WTC11 (cell line): ENCODE results near the gene PCGF2. TPM values are rescaled to one million over a fixed set of nuclear protein-coding genes. Genes with fewer than 3 reads are reported as not detected.

Experiments
- ATAC-seq: fragments of 200-7000 bp; cut with Tn5 transposase; 2 replicates; pipeline ENCODE4 v1.10.0; 2021; ENCODE audit warnings: mild to moderate bottlenecking, moderate library complexity
- CTCF ChIA-PET: fragments of 300-600 bp; sonication (Branson Sonifier 250); formaldehyde crosslinking; loops from one replicate; lab custom pipeline; 2021; ENCODE audit warnings: antibody characterized with exemption; lab: Charles Lee
- POLR2A ChIA-PET: fragments of 350-600 bp; sonication (Branson Sonifier 250); formaldehyde crosslinking; loops from one replicate; lab custom pipeline; 2021; ENCODE audit warnings: antibody characterized with exemption; lab: Charles Lee
- DNase-seq: peaks from one replicate; pipeline ENCODE4 v3.0.0; 2021; ENCODE audit warnings: low spot score
- H3K27ac Mint-ChIP-seq: 2 replicates; pipeline ENCODE4 v1.8.0; 2021; ENCODE audit warnings: mixed read lengths
- H3K27me3 Mint-ChIP-seq: 2 replicates; pipeline ENCODE4 v1.8.0; 2021; ENCODE audit warnings: low read depth, mild to moderate bottlenecking, moderate library complexity, mixed read lengths
- H3K36me3 Mint-ChIP-seq: 2 replicates; pipeline ENCODE4 v1.8.0; 2021; ENCODE audit warnings: mixed read lengths
- H3K4me1 Mint-ChIP-seq: 2 replicates; pipeline ENCODE4 v1.8.0; 2022; ENCODE audit warnings: mixed read lengths
- H3K4me3 Mint-ChIP-seq: 2 replicates; pipeline ENCODE4 v1.8.0; 2021; ENCODE audit warnings: mild to moderate bottlenecking, moderate library complexity, mixed read lengths
- H3K9me3 Mint-ChIP-seq: 2 replicates; pipeline ENCODE4 v1.8.0; 2021; ENCODE audit warnings: mixed read lengths
- ATF3 ChIP-seq: sonication (generic); formaldehyde crosslinking; conservative IDR thresholded peaks from 2 replicates; pipeline ENCODE4 v1.8.1; 2022; ENCODE audit warnings: mild to moderate bottlenecking, missing genetic modification reagents
- ETV6 ChIP-seq: sonication (generic); formaldehyde crosslinking; IDR thresholded peaks from 2 replicates; pipeline ENCODE4 v1.8.1; 2022; ENCODE audit warnings: mild to moderate bottlenecking, missing genetic modification reagents
- FOXP4 ChIP-seq: sonication (generic); formaldehyde crosslinking; IDR thresholded peaks from 2 replicates; pipeline ENCODE4 v1.8.0; 2022; ENCODE audit warnings: mild to moderate bottlenecking, missing genetic modification reagents
- KAT7 ChIP-seq: sonication (generic); formaldehyde crosslinking; IDR thresholded peaks from 2 replicates; pipeline ENCODE4 v1.8.1; 2023; ENCODE audit warnings: missing genetic modification reagents, mild to moderate bottlenecking, borderline replicate concordance
- MXD4 ChIP-seq: fragments of 250-450 bp; sonication (Bioruptor Pico); IDR thresholded peaks from 2 replicates; pipeline ENCODE4 v1.8.0; 2021; ENCODE audit warnings: mild to moderate bottlenecking, moderate library complexity, borderline replicate concordance
- RELA ChIP-seq: sonication (generic); formaldehyde crosslinking; IDR thresholded peaks from 2 replicates; pipeline ENCODE4 v1.8.1; 2022; ENCODE audit warnings: missing genetic modification reagents, mild to moderate bottlenecking, borderline replicate concordance
- SMAD3 ChIP-seq: sonication (generic); formaldehyde crosslinking; IDR thresholded peaks from 2 replicates; pipeline ENCODE4 v1.8.0; 2022; ENCODE audit warnings: missing genetic modification reagents, mild to moderate bottlenecking, borderline replicate concordance
- ZBTB43 ChIP-seq: sonication (generic); formaldehyde crosslinking; IDR thresholded peaks from 2 replicates; pipeline ENCODE4 v1.8.1; 2023; ENCODE audit warnings: mild to moderate bottlenecking, missing genetic modification reagents
- ZMAT4 ChIP-seq: fragments of 250-450 bp; sonication (Bioruptor Pico); IDR thresholded peaks from 2 replicates; pipeline ENCODE4 v1.9.0; 2021; ENCODE audit warnings: mild to moderate bottlenecking
- ZNF317 ChIP-seq: sonication (generic); formaldehyde crosslinking; IDR thresholded peaks from 2 replicates; pipeline ENCODE4 v1.8.1; 2023; ENCODE audit warnings: low read depth, mild to moderate bottlenecking, moderate library complexity, missing genetic modification reagents, borderline replicate concordance
- ZNF396 ChIP-seq: fragments of 250-450 bp; sonication (Bioruptor Pico); IDR thresholded peaks from 2 replicates; pipeline ENCODE4 v1.8.0; 2021; ENCODE audit warnings: mild to moderate bottlenecking, moderate library complexity, borderline replicate concordance
- ZNF425 ChIP-seq: fragments of 250-450 bp; sonication (Bioruptor Pico); conservative IDR thresholded peaks from 2 replicates; pipeline ENCODE4 v1.9.0; 2021; ENCODE audit warnings: mild to moderate bottlenecking
- ZNF532 ChIP-seq: fragments of 250-450 bp; sonication (Bioruptor Pico); IDR thresholded peaks from 2 replicates; pipeline ENCODE4 v1.9.0; 2021; ENCODE audit warnings: mild to moderate bottlenecking, borderline replicate concordance
- total RNA-seq: library from RNA; stranded (reverse); gene quantifications from 3 replicates; pipeline ENCODE4 v1.2.3, GENCODE V29; 2021
- TF ChIP-seq, protein P1 (sequence below): sonication (generic); formaldehyde crosslinking; IDR thresholded peaks from 2 replicates; pipeline ENCODE4 v1.8.1; 2023; ENCODE audit warnings: mild to moderate bottlenecking, moderate library complexity, missing genetic modification reagents
- TF ChIP-seq, protein P2 (sequence below): fragments of 200-600 bp; IDR thresholded peaks from 2 replicates; pipeline ENCODE4 v1.8.0; 2022; ENCODE audit warnings: antibody characterized with exemption
- TF ChIP-seq, protein P3 (sequence below): sonication (generic); formaldehyde crosslinking; IDR thresholded peaks from 2 replicates; pipeline ENCODE4 v1.8.1; 2022; ENCODE audit warnings: mild to moderate bottlenecking, missing genetic modification reagents, moderate library complexity, borderline replicate concordance

Gene PCGF2
- total RNA-seq, 1 experiment from 2014 or later = 104 TPM

DNA sequence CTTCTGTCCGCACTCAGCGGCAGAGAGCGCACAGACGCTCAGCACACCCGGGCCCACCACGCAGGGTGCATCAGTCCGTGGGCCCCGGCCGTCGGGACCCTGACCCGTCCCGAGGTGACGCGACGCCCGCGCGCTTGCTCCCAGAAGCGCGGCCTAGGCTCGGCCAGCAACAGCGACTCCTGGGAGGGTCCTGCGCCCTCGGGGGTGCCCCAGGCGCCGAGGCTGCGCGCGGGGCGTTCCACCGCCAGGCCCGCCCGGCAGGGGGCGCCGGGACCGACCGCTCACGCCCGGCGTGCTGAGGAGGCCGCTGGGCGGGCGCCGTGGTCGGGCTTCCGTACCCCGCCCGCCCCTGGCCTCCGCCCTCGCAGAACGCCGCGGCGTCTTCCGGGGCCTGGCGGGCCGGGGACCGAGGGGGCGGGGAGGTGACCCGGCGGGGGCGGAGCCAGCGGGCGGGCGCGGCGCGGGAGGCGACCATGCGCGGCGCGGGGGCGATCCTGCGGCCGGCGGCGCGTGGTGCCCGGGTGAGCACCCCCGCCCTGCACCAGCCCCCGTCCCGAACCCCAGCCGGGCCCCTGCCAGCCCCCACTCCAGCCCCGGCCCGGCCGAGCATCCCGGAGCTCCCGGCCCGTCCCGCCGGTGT, 18.1 kb downstream of the PCGF2 start, which contains the start of gene CISD3:
TSS of gene CISD3 (plus strand) at position 456 of the 640 bp plus-strand sequence. CDS start at position 474, 18 bp downstream.
- peaks cover 23% of the 10 kb centered on the region for H3K27me3 Mint-ChIP-seq
- peaks cover 37% of the 10 kb centered on the region for H3K4me1 Mint-ChIP-seq
- ChIA-PET CTCF (interaction anchor here (0.6 to 2.6 kb wide), 13 partner anchors 11 to 171 kb away, joined by 3 to 22 read pairs (median 5); no protein-coding TSS in a partner anchor), POLR2A (interaction anchor here (1.7 kb wide), 1 partner anchor 14 kb away, joined by 4 read pairs; no protein-coding TSS in a partner anchor)
- H3K9me3 Mint-ChIP-seq = no peaks in the 10 kb centered on the region
- DNase-seq (peak; percentile 74), ATAC-seq (peak; percentile 75)
- peak within 1 kb of the TSS; percentile 94 for H3K4me3 Mint-ChIP-seq
- peak within 1 kb of the TSS; percentile 88 for H3K27ac Mint-ChIP-seq
- peaks cover 2% of the 10 kb centered on the region; the same call in 1 of the 2 replicates for H3K36me3 Mint-ChIP-seq
- TF ChIP-seq ZNF317 (CRISPR knock-in tag) = no peak
- TF ChIP-seq ZNF396 (CRISPR knock-in tag) = no peak
- TF ChIP-seq KAT7 (CRISPR knock-in tag) = 0 out of 2 replicates have a peak, but pooled peaks have one; percentile 81
- TF ChIP-seq, protein P1, sequence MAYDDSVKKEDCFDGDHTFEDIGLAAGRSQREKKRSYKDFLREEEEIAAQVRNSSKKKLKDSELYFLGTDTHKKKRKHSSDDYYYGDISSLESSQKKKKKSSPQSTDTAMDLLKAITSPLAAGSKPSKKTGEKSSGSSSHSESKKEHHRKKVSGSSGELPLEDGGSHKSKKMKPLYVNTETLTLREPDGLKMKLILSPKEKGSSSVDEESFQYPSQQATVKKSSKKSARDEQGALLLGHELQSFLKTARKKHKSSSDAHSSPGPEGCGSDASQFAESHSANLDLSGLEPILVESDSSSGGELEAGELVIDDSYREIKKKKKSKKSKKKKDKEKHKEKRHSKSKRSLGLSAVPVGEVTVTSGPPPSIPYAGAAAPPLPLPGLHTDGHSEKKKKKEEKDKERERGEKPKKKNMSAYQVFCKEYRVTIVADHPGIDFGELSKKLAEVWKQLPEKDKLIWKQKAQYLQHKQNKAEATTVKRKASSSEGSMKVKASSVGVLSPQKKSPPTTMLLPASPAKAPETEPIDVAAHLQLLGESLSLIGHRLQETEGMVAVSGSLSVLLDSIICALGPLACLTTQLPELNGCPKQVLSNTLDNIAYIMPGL = peak; percentile 88; the same call in 1 of the 2 replicates
- TF ChIP-seq FOXP4 (CRISPR knock-in tag) = peak; percentile 54; the same call in 1 of the 2 replicates
- no peak for TF ChIP-seq ETV6 (CRISPR knock-in tag)
- TF ChIP-seq, protein P2, sequence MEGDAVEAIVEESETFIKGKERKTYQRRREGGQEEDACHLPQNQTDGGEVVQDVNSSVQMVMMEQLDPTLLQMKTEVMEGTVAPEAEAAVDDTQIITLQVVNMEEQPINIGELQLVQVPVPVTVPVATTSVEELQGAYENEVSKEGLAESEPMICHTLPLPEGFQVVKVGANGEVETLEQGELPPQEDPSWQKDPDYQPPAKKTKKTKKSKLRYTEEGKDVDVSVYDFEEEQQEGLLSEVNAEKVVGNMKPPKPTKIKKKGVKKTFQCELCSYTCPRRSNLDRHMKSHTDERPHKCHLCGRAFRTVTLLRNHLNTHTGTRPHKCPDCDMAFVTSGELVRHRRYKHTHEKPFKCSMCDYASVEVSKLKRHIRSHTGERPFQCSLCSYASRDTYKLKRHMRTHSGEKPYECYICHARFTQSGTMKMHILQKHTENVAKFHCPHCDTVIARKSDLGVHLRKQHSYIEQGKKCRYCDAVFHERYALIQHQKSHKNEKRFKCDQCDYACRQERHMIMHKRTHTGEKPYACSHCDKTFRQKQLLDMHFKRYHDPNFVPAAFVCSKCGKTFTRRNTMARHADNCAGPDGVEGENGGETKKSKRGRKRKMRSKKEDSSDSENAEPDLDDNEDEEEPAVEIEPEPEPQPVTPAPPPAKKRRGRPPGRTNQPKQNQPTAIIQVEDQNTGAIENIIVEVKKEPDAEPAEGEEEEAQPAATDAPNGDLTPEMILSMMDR = peak; percentile 55; the same call in 1 of the 2 replicates
- no peak for TF ChIP-seq ZNF425
- TF ChIP-seq, protein P3, sequence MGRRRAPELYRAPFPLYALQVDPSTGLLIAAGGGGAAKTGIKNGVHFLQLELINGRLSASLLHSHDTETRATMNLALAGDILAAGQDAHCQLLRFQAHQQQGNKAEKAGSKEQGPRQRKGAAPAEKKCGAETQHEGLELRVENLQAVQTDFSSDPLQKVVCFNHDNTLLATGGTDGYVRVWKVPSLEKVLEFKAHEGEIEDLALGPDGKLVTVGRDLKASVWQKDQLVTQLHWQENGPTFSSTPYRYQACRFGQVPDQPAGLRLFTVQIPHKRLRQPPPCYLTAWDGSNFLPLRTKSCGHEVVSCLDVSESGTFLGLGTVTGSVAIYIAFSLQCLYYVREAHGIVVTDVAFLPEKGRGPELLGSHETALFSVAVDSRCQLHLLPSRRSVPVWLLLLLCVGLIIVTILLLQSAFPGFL (CRISPR knock-in tag) = 0 out of 2 replicates have a peak, but pooled peaks have one; percentile 38
- no peak for TF ChIP-seq MXD4
- TF ChIP-seq ATF3 = no peak
- no peak for TF ChIP-seq ZBTB43 (CRISPR knock-in tag)
- TF ChIP-seq ZNF532 = no peak
- no peak for TF ChIP-seq SMAD3 (CRISPR knock-in tag)
- TF ChIP-seq ZMAT4 = no peak
- TF ChIP-seq RELA = no peak
